GM18870 (cell line): ENCODE data around the gene SOX6.

Experiments used
- ATAC-seq: cut with Tn5 transposase; IDR thresholded peaks from one replicate; pipeline ENCODE4 v1.9.1; 2021; ENCODE audit warnings: moderate library complexity; ENCODE audit not compliant: unreplicated experiment

The SOX6 gene

GRCh38 chr11:16195651-16196050 lies 160.7 kb downstream of the SOX6 start:
- no peak for ATAC-seq

DNA sequence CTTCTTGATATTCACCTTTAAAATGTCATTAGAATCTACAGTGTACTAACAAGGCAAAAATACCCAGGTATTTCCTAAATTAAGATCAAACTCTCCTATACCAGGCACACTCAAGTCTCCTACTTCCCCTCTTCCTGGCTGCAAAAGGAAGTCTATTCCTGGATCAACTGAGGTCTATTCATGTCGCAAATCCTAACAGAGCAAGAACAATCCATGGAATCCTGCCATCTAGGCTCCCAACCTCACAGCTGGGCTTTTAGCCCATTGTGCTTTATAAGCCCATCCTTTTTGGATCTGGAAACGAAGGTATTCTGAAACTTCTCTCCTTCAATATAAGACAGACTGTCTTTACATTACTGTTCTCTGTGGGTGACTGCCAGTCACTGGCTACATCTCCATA lies 161.8 kb downstream of the SOX6 start:
- ATAC-seq = no peak

DNA sequence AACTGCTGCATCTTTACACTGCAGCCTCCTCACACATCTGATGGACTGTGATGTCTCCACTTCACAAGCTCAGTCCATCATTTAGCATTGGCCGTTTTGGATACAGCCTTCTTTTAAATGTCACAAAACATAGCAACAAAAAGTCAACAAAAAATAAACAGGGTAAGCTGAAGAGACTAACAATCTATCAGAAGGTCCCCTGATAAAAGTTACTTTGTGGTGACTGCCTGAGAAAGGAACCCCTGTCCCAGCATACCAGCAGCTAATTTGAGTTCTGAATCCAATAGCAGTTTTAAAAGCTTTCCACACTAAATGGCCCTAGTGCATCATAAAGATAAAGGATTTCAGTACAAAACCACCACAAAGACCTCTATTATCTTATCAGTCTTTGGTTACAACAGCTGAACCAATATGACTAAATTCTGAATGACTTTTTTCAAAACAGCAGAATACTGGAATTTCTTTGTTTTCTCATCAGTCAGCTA lies 162.4 kb downstream of the SOX6 start:
- no peak for ATAC-seq

GRCh38 chr11:16191868-16192240 lies 164.5 kb downstream of the SOX6 start:
- ATAC-seq = no peak

DNA sequence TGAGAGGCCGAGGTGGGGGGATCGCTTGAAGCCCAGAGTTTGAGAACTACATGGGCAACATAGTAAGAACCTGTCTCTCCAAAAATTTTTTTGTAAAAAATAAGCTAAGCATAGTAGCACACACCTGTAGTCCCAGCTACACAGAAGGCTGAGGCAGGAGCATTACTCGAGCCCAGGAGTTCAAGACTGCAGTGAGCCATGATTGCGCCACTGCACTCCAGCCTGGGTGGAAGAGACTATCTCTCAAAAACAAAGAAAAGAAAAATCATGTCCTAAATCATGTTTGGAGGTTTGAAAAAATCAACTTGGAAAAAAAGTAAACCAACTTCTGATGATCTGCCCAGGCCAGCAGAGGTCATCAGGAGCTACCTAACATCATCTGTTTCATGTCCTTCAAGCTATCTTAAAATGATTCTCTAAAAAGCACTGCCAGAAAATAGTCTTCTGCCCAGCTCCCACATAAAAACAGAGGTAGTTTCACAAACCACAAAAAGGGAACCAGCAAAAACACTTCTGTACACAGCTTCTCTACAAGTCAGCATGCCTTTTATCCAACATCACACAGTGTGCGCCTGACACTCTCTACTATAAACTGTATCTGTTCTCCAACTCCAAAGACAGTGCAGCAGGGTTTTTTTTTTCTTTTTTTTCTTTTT lies 165.0 kb downstream of the SOX6 start:
- ATAC-seq = peak; percentile 50

DNA sequence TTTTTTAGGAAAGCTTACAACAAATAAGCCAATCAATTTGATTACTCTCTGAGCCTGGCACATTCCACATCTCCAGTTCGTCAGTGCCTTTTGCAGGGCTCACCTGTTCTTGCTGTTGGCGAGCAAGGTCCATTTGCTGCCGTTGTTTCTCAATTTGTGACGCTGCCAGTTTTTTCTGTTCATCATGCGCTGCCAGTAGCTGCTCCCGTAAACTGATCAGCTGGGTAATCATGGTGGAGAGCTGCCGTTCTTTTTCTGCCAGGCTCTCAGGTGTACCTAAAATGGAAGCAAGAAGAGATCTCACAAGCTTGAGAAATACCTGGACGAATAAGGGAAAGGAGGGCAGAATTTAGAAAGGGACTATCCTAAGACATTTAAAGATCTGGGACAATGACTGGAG lies 169.7 kb downstream of the SOX6 start:
- no peak for ATAC-seq

DNA sequence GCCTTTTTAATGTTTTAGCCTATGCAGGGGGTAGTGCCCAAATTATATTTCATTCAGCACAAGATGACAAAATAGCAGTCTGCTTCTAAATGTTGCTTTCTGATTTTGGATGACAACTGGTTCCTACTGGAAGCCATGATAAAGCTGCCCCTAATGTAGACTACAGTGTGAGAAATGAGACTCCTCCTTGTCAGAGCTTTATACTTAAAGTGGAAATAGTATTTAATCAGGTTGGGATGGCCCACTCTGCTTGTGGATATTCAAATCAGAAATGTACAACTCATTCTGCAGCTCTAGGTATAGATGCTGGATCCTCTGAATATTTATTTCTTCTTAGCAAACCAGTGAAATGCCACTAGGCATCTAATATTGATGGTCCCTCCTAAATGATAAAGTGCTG lies 171.3 kb downstream of the SOX6 start:
- ATAC-seq = no peak

DNA sequence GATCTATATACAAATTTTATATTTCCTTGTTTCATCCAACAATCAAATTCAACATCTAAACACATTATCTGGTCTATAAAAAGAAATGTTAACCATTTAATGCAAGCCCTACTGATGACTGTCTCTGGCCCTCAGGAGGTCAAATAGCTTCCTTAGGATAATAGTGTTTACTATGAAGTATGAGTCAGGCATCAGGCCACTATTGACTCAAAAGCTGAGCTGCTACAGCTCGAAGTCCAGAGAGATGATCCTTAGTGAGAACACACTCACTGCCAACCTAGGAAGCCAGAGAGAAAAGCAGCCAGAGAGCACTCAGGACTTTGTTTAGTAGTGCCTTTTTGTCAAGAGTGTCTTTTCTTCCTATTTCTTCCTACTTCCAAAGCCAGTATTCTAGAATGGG lies 171.8 kb downstream of the SOX6 start:
- no peak for ATAC-seq

DNA sequence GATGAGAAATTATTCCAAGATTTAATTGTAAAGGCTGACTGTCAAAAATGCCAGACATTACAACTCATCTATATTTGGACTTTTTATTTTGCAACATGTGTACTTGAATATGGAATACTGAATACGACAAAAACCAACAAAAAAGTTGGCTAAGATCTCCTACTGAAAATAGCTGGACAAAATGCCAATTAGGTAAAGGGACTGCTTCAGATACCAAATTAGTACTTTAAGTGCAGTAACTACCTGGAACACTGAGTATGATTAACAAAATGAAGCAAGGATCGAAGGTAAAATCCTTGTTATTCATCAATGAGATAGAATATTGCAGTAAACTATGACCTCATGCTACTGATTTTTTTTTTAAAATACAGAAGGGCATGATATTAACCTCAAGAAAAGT lies 173.8 kb downstream of the SOX6 start:
- no peak for ATAC-seq

- no peak for ATAC-seq
These were observed 175.5 kb downstream of the SOX6 start for GRCh38 chr11:16180868-16181267.

DNA sequence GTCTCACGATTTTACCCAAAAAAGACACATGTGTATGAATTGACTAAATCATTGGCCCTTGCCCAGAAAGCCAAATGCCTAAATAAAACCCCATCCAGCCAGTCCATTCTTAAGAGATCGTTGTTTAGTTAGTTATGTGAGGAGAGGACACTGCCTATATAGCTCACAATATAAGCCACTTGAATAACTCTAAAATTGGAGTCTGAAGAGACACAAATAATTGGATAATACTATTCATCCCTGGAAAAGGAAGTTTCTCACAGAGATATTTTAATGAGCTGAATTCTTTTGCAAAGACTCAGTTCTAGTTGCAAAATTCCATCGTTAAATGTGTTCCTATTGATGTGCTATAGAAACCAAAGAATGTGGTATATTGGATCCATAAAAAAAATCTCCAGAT lies 176.7 kb downstream of the SOX6 start:
- no peak for ATAC-seq

DNA sequence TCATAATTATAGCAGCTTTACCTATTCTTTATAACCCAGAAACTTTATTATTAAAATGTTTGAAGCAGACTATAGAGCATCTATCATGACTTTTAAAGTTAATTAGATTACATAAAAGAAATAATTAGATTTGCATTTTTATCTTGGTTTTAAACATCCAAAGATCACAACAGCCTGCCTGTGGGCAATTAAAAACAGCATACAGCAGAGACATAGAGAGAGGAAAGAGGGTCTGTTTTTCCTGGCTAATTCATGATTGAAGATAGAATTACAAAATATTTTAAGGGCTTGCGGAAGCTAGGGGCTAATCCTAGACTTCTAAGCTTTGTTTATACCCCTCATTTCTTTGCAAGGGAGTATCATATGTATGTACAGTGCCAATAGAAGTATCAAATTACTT lies 178.1 kb downstream of the SOX6 start:
- no peak for ATAC-seq

GRCh38 chr11:16177688-16178087 lies 178.7 kb downstream of the SOX6 start:
- no peak for ATAC-seq

DNA sequence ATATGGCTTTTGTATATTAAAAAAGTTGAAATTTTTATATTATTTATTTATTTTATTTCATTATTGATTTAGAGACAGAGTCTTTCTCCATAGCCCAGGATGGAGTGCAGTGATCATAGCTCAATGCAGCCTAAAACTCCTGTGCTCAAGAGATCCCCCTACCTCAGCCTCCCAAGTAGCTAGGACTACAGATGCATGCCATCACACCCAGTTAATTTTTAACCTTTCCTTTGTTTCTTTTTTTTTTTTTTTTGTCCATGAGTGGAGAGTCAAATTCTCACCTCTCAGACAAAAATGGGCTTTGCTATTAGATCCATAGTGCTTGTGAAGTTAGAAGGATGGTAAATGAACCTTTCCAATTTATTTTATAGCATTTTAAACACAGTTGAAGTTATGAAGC lies 182.5 kb downstream of the SOX6 start:
- no peak for ATAC-seq

DNA sequence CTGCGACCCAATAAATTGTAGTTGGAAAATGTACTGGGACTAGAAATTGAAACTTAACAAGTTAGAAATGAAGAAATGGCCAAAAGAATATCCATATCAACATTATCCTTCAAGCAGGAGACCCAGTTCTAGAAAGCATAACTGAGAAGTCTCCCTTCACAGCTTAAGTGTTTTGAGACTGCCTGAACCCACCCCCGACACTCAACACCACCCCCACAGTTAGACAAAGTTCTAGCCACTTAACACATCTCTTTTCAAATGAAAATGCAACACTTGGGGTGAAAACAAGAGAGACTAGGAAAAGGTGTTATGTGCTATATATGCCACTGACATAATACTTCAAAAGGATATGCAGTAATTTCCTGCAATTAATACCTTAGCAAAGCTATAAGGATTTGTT lies 184.5 kb downstream of the SOX6 start:
- ATAC-seq = no peak

DNA sequence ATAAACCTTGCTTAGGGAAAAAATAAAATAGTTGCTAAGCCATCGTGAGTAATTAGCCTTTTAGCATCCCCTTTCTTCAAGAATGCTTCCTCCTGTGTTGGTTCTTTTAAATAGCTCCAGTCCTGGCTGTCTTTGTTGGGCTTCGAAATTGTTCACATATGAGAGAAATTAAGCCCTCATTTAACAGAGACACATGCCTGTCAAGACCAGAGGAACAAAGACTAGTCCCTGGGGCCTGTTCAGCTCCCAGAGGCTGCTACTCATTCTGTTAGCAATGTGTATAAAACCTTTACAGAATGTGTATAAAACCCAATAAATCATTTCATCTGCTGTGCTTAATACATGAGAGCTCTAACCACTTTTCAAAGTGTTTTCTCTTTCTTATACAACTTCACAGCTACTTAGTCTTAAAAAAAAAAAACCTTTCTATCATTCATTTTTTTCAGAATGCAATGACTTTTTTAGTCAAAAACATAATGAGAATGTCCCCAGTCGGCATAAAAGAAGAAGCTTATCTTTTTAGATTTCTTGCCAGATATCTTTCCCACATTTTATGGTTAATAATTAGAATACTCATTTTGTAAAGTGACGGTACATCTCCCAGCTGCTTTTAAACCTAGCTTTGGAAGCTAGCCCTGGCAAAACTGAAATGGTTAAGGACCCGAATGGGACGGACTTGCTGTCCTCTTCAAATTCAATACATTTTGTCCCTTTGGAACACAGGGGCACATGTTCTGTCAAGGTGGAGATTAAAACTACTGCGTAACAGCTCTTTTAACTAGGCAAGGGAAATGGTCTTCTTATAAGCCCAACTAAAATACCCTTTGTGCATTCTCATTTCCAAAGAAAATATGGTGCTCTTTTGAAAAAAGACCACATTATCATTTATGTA lies 186.1 kb downstream of the SOX6 start:
- no peak for ATAC-seq

GRCh38 chr11:16169541-16169940 lies 186.8 kb downstream of the SOX6 start:
- no peak for ATAC-seq

DNA sequence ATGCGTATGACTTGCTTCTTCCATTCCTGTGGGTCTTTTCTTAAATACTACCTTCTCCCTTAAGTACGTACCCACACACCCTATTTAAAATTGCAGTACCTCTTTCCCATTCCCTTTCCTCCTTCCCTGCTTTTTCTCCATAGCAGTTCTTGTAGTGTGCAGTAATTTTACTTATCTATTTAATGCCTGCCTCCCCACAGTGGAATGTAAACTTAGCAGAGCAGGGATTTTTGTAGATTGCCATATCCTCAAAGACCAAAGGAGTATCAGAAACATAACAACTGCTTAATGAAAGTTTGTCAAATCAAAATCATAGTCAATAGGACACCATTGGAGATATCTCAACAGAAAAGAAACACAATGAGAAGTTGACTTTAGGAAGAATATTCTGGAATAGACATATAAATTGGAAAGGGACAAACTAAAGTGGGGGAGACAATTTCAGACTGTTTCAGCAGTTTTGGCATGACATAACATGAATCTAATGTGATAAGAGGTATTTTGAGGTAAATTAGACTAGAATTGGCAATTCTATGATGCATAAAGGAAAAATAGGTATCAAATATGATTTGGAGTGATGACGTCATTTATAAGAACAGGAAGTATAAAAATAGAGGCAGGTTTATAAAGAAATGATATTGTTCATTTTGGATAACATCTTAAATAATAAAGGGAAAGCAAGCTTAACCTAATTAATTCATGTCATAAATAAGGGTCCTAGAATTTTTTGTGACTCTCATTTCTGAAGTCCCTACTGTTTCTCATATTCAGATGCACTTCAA lies 188.4 kb downstream of the SOX6 start:
- ATAC-seq = no peak

DNA sequence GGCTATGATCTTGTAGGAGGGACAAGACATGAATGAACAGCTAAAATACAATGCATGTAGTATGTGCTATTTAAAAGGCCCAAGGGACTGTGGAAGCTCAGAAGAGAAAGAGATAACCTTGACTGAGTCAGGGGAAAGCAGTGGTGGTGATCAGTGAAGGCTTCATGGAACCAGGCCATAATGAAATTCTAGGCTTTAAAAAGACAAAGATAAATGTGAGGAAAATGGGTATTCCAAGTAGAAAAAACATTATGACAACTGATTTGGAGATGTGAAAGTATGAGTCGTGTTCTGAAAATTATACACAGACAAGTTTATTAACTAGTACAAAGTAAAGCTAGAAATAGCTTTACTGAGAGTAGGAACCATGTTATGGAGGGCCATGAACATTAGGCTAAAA lies 189.8 kb downstream of the SOX6 start:
- no peak for ATAC-seq

DNA sequence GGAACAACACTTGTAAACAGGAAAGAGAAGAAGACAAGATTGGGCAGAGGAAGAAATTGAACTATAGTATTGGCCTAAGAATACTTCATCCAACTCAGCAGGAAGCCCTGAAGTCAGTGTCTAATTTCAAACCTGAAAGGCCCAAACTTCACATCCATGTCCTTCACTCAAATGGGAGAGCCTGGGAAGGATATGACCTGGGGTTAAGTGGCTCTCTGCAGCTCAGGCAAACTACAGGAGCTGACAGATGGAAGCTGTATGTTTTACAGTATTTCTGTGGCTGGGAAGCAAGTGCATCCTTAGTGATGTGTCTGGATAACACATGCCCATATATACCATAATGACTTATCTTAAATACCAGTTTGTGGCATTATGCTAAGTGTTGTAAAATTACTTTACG lies 196.2 kb downstream of the SOX6 start:
- ATAC-seq = no peak

GRCh38 chr11:16158426-16158994 lies 197.8 kb downstream of the SOX6 start:
- no peak for ATAC-seq
